Measurements from ENCODE around the gene TNFSF4.

The TNFSF4 gene

DNA sequence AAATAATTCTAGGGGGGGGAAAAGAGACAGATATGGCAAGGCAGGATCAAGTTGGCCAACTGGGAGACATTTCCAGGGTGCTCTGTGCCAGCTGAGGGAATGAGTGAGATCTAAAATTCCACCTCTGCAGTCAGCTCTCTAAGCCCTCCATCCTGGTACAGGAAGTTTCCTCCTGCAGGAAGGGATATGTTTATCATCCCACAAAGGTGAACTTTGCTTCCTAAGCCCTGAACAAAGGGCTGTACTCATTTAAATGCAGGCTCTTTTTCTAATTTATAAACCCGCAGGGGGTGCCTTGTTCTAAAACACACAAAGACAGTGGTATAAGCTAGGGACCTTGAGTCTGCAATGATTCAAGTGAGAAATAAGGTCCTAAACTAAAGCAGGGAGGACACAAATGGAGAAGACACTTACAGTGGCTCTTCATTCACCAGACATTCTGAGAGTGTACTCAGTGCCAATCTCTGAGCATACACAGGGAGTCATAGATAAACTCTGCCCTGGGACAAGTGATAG is 3.6 kb upstream of the TNFSF4 start:
- no peak for DNase-seq (ENCODE audit: low read depth in 4 of 4, low spot score in 1 of 4)

DNA sequence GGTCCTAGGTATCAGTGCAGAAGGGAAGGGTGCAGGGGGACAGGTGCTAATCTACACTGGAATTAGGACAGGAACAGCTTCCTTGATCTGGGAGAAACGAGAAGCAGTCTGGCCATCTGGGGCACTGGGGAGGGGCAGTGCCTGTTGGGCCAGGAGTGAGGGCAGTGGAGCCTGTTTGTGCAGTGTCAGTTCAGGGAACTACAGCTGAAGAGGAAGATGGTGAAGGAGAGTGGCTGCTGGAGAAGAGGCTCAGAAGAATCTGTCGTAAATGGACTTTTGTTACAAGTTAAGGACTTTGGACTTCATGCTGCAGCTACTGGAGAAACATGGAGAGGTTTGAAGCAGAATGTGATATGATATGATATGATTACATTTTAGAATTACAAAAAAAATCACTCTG is 3.2 kb upstream of the TNFSF4 start:
- DNase-seq (ENCODE audit: low read depth in 4 of 4, low spot score in 1 of 4), result no peak

GRCh38 chr1:173208868-173209267 is 1.7 kb upstream of the TNFSF4 start:
- no peak for DNase-seq (ENCODE audit: low read depth in 4 of 4, low spot score in 1 of 4)

DNA sequence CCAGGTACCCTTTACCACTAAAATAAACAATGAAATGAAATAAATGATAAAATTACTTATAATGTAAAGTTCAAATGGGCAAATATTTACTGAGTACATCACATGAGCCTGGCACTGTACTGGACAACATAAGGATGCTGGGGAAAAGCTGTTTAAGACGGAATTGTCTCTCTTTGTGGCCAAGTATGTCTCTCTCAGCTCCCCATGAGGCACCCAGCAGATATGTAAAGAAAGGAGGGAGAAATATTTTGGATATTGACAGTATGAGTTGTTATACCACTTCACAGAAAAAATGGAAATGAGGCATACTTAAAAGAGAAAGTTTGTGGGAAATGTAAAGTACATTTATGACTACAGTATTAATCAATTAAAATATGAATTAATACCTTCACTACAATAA is 1.0 kb upstream of the TNFSF4 start:
- no peak for DNase-seq (ENCODE audit: low read depth in 4 of 4, low spot score in 1 of 4)

DNA sequence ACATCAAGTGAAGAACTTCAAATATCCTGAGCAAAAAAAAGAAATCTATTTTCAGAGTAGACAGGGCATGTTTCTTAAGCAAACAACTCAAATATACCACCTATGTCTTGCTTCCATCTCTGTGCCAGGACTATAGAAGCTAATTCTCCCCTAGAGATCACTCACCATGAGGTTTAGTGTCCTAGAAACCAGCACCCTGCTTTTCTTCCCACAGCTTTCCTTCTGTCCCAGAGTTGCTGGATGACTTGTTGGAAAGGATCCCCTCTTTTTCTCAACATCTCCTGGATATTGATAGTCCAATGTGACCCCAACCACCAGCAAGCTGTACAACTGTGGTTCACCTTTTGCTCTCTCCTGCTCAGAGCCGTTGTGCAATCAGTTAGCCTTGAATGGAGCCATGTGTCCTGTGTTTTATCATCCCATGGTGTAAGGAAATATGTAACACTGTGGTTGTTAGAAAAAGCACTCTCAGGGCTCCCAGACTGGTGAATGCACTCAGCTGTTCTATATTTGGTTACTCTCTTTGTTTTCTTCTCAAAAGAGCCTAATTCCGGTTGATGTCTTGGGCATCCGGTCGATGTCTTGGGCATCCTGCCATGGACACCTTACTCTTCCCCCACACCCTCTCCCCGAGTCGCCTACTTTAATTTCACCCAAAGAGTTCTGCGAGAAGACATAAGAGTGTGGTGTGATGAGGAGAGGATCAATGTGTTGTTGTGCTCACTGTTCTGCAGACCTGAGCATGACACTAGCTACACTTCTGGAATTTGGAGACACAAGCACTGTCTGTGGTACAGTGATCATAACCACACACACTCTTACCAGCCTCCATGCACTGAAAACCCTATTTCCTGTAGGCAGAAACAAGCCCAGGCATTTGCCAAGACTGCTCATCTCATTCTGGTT is 1.7 kb downstream of the TNFSF4 start:
- no peak for DNase-seq (ENCODE audit: low read depth in 4 of 4, low spot score in 1 of 4)

GRCh38 chr1:173204693-173205092 is 2.4 kb downstream of the TNFSF4 start:
- DNase-seq (ENCODE audit: low read depth in 4 of 4, low spot score in 1 of 4), result no peak

DNA sequence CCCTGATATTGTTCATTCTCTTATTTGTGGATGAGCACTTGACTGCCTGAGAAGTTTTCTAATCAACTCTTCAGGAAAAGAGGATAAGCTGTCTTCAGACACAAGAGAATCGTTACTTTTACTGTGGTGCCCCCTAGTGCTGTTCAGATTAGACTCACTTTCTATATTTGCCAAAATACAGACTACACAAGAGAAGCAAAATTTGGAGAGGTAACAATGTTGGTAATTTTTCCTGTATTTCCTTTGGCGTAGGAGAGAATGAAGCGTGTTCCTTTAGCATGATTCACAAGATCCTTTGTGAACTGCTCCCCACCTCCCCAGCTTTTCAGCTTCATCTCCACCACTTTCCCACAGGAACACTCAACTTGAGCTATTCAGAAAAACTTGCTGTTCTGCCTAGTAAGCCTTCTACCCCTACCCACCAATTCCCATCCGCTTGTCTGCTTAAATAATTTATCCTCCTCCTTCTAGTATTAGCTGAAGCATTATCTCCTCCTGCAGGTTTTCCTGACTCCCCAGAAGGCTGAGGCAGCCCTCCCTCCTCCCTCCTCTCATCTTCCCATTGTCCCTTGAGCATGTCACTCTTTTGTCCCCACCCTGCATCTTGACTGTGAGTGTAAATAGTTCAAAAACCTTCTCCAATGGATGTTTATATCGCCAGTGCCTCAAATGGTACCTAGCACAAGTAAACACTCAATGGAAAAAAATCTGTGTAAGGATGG is 4.5 kb downstream of the TNFSF4 start:
- no peak for DNase-seq (ENCODE audit: low read depth in 4 of 4, low spot score in 1 of 4)

- no peak for DNase-seq (ENCODE audit: low read depth in 4 of 4, low spot score in 1 of 4)
These were observed 5.2 kb downstream of the TNFSF4 start for GRCh38 chr1:173201969-173202368.

GRCh38 chr1:173195596-173196088 is 11.5 kb downstream of the TNFSF4 start:
- DNase-seq (ENCODE audit: low read depth in 4 of 4, low spot score in 1 of 4), result no peak

DNA sequence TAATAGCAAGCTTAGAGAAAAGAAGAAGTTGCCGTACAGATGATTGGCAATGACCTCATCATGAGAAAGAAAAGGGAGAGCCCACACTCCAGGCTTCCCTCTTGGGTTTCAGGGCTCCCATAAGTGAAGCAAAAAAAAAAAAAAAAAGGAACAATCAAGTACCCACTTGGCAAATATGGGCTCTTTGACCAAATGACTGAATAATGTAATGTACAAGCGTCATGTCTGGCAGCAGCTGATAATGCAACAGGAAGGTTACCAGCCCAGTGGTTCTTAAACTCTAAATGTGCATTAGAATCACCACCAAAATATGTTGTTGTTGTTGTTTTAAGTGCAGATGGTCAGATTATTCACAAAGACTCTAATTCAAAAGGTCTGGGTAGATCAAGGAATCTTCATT is 13.5 kb downstream of the TNFSF4 start:
- DNase-seq (ENCODE audit: low read depth in 4 of 4, low spot score in 1 of 4), result no peak

DNA sequence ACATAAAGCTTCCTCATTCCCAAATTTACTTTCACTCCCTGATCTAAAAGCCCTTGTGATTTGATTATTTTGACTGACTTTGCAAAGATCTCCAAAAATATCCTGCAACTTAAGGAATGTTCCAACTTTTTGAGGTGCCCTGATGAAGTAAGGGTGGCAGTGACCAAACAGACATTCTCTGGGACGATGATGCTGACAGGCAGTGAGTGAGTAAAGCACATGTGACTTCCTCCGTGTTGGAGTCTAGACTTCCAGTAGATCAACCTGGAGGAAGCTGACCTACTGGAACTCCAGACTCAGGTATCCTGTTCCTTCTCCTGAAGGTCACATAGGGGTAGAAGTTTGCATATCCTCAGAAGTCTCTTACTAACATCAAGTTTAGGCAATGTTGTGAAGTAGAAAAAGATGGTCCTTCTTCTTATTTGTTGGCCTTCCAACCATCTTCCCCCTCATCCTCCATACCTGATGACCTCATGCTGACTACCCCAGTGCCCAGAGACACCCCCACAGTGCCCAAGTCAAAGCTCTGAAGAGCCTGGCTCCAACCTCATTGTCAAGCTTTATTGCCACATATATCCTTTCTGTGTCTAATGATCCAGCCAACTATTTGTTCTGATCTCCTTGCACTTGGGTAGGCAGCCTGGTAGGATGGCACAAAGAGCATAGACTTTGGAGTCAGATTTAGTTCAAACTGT is 16.0 kb downstream of the TNFSF4 start:
- DNase-seq (ENCODE audit: low read depth in 4 of 4, low spot score in 1 of 4), result no peak

DNA sequence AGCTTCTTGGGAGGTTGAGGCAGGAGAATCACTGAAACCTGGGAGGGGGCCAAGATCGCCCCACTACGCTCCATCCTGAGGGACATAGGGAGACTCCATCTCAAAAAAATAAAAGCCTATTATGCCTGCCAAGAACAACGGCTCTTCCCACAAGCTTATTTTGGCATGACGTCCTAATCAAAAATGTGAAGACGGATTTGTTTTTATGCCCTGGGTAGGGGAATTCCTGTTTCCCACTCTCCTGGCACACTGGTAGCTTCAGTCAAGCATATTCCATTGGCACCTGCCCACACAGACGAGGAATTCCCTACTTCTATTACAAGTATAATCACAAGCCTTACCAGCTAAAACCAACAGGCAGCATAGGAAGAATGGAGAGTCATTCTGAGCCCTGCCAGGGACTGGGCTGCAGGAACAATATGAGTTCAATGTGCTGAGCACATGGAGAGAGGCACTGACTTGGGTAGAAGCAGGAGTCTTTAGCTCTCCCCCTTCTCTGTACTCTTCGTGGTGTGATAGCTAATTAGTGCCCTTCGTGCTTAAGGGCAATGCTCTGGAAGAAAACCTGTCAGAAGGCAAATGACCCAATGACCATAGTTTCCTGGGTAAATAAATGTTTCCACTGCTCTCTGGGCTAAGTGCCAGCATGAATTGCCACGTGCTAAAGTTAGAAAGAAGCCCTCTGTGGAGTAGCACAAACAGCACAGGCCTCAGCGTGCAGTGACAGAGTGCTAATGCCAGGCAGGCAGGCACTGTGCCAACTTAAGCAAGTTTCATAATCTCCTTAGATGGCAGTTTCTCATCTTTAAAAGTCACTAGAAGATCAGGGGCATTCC is 16.8 kb downstream of the TNFSF4 start:
- DNase-seq (ENCODE audit: low read depth in 4 of 4, low spot score in 1 of 4), result no peak

DNA sequence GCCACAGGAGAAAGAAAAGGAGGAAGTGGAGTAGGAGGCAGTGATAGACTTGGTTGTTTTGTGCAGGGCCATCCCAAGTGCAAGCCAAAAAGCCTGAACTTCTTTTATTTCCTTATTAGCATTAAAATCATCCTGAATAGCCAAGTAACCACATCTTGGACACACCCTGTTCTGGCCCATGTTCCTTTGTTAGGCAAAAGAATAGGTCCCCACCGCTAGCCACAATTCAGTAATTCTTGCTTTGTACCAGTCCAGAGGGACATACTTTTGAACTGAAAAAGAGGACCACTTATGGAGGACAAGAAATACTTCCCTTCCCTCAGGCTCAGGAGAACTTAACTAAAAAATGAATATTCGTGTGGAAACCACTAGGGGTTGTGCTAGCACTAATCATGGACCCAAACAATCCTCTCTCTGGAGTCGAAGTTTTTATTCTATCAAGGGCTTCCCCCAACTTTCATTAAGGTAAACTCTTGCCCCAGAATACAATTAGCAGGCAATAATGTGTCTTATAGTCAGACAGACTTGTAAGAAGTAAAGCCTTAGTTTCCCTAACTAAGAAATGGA is 19.4 kb downstream of the TNFSF4 start:
- DNase-seq (ENCODE audit: low read depth in 4 of 4, low spot score in 1 of 4), result no peak

DNA sequence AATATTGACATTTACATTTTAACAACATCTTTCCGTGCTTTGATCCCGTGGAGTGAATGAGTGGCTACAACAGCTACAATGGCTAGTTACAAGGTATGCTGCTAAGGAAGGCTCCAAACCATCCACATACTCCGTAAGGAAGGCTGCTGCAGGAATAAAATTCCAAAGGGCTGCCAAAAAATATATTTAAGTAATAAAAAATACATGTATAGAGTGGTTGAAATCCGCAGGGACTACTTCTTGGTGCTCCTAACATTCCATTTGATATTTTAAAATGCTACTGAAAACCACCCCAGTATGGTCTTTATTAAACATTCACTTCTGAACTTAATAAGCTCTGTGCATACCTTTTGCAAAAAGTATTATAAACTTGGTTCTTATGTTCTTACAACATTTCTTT is 25.3 kb downstream of the TNFSF4 start:
- DNase-seq (ENCODE audit: low read depth in 4 of 4, low spot score in 1 of 4), result no peak

DNA sequence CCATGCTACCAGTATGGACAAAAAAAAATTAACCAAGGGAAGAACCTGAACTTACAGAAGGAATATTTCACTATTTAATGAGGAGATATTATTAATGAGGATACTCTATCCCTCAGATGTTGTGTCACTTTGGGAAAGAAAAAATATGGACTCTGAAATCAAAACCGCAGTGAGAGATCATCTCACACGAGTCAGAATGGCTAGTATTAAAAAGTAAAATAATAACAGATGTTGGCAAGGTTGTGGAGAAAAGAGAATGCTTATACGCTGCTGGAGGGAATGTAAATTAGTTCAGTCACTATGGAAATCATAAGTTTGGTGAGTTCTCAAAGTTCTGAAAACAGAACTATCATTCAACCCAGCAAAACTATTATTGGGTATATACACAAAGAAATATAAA is 30.9 kb downstream of the TNFSF4 start:
- no peak for DNase-seq (ENCODE audit: low read depth in 4 of 4, low spot score in 1 of 4)

- DNase-seq (ENCODE audit: low read depth in 4 of 4, low spot score in 1 of 4), result no peak
These were observed 31.5 kb downstream of the TNFSF4 start for GRCh38 chr1:173175514-173176145.

GRCh38 chr1:173173388-173173787 is 33.7 kb downstream of the TNFSF4 start:
- no peak for DNase-seq (ENCODE audit: low read depth in 4 of 4, low spot score in 1 of 4)

- no peak for DNase-seq (ENCODE audit: low read depth in 4 of 4, low spot score in 1 of 4)
These were observed 36.0 kb downstream of the TNFSF4 start for GRCh38 chr1:173171152-173171551.

DNA sequence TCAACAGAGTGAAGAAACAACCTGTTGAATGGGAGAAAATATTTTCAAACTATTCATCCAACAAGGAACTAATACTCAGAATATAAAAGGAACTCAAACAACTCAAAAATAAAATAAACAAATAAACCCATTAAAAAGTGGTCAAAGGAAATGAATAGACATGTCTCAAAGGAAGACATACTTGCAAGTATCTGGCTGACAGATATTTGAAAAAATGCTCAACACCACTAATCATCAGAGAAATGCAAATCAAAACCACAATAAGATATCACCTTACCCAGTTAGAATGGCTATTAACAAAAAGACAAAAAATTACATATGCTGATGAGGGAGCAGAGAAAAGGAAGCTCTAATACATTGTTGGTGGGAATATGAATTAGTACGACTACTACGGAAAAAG is 38.2 kb downstream of the TNFSF4 start:
- no peak for DNase-seq (ENCODE audit: low read depth in 4 of 4, low spot score in 1 of 4)

GRCh38 chr1:173164686-173165085 is 42.4 kb downstream of the TNFSF4 start:
- no peak for DNase-seq (ENCODE audit: low read depth in 4 of 4, low spot score in 1 of 4)

All from stimulated activated CD4-positive, alpha-beta T cell treated with anti-CD3 and anti-CD28 coated beads, Interleukin-1b, Interleukin-23, amount 100 ng/mL, for 24 hours (primary cell).